ENCODE results near the gene SH3GL1.
A peak's percentile ranks its signal among the peaks of the same experiment; 100 is the strongest.

Gene SH3GL1, protein sequence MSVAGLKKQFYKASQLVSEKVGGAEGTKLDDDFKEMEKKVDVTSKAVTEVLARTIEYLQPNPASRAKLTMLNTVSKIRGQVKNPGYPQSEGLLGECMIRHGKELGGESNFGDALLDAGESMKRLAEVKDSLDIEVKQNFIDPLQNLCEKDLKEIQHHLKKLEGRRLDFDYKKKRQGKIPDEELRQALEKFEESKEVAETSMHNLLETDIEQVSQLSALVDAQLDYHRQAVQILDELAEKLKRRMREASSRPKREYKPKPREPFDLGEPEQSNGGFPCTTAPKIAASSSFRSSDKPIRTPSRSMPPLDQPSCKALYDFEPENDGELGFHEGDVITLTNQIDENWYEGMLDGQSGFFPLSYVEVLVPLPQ

GRCh38 chr19:4400135-4400936 is at the start of gene SH3GL1:
SH3GL1 (minus strand) TSS chr19:4400547; CDS start chr19:4400368, 179 bp downstream.
- DNase-seq: peak; percentile 33 to 83

DNA sequence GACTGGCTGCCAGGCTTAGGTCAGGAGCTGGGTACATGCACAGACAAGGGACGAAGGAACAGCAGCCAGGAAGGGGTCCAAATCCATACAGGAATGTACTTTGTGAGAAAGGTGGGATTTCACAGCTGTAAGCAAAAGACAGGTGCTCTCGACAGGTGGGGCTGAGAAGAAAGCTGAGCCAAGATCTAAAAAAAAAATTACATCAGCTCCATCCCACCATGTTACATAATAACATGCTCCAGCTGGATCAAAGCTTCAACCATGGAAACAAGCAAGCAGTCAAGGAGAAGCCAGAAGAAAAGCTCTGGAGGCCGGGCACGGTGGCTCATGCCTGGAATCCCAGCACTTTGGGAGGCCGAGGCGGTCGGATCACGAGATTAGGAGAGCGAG is 49.3 kb upstream of the SH3GL1 start:
- DNase-seq: no peak

GRCh38 chr19:4449022-4449638 is 48.8 kb upstream of the SH3GL1 start:
- DNase-seq: no peak

DNA sequence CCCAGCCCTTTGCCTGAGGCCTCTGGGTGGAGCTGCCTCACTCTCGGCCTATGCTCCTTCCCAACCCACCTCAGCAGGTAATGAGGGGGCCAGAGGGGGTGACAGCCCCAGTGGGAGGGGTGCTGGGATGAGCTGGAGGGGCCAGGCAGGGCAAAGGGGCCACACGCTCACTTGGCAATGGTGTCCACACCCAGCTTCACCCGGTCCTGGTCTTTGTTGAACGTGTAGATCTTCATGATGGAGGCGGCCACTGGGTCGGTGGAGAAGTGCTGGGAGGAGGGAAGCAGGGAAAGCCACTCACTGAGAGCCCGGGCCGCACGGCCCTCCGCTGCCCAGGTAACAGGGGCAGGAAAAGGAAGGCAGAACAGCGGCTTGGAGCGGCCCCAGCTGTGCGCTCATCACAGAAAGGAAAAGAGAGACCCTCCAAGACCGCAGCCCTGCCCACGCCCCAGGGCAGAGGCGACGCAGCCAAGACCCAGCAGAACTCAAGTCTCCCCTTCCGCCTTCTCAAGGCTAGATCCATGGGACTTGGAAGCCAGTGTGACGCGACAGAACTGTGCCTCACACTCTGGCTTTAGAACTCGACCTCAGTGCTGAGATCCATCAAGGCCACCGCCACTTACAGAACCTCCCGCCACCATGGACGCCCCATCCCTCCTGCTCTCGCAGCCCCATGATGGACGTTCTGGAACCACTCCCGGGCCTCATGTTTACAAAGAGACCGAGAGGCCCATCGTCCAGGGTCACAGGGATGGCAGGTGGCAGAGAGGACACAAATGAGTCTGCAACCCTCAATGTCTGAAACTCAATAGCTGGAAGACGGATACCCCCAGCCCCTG is 48.0 kb upstream of the SH3GL1 start:
- DNase-seq: no peak

- no peak for DNase-seq
Measured at GRCh38 chr19:4447327-4448146, 47.2 kb upstream of the SH3GL1 start.

DNA sequence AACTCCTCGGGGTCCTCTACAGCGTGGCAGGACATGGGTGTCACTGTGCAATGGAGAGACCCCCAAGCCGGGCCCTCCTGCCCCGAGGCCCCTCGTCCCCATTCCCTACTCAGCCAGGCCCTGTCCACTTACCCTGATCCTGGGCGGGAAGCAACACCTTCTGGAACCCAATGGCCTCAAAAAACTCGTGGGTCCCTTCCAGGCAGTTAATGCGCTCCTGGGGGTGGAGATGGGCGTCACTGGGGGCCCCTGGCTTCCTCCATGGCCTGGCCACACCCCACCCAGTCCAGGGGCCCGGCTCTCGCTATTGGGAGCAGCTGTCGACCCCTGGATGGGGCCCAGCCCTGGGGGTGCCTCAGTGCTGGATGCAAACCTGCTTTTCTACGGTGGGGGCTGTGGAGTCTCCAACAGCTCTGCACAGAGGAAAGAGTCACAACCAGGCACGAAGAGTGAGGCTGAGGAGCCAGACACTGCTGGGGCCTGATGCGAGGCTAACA is 46.4 kb upstream of the SH3GL1 start:
- DNase-seq: no peak

DNA sequence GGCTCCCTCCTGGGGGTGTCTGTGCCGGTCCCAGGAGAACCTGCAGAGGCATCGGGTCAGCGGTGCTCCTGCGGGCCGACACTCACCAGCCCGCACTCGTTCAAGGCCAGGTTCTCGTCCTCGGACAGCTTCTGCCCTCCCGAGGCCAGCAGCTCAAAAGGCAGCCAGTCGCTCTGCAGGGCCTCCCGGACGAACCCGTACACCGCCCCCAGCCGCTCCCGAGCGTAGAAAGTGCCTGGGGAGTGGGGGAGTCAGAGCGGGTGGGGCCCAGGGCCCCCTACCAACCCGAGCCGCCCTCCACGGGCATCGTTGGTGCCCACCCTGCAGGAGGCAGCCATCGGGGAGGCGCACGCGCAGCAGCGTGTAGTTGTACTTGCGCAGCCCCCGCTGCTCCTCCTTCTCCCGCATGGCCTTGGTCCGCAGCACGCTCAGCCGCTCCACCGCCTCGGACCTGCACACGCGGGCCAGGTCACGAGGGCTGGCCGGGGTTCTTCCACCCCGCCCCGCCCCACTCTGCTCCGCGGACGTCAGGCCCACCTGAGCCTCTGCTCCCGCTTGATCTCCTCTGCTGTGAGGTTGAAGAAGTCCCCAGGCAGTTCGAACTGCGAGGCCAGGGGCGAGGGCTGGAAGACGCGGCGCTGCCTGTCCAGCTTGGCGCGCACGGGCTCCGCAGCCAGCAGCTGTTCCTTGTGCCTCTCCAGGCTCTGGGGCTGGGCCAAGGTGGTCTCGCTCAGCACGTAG is 45.8 kb upstream of the SH3GL1 start:
- DNase-seq: no peak

GRCh38 chr19:4444765-4445741 is 44.7 kb upstream of the SH3GL1 start:
- DNase-seq: no peak

GRCh38 chr19:4443966-4444764 is 43.8 kb upstream of the SH3GL1 start:
- DNase-seq: no peak

GRCh38 chr19:4443188-4443587 is 42.8 kb upstream of the SH3GL1 start:
- DNase-seq: no peak

- no peak for DNase-seq
Measured at GRCh38 chr19:4442819-4443146, 42.4 kb upstream of the SH3GL1 start.

DNA sequence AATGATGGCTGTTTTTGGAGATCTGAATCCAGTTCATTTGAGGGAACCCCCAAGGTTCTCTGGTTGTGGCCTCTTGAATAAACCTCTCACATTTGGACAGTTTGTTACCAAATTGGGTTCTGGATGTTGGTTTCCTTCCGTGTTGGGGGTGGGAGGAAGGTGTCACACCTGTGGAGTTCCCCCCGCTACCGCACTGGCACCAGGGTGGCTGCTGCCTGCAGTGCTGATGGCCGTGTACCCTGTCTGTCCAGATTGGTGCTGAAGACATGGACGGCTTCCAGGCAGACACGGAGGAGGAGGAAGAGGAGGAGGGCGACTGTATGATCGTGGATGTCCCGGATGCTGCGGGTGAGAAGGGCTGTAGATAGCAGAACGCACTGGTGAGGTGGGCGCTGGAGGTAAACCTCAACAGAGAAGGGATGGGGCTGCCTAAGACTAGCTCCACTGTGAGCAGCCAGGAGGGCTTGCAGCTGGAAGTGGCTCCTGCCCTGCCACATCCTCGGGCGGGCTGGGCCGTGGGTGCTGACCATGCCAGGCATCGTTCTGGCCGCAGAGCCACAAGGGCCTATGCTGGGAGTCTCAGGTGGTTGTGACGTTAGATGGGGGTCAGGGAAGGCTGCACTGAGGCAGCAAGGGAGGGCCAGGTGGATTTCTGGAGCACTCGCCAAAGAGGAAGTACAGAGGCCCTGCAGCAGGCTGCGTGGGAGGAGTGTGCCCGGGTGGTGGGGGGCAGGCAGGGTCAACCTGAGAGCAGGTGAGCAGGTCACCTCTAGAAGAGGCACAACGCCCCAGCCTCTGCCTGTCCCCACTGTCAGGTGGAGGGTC is 41.9 kb upstream of the SH3GL1 start:
- no peak for DNase-seq

DNA sequence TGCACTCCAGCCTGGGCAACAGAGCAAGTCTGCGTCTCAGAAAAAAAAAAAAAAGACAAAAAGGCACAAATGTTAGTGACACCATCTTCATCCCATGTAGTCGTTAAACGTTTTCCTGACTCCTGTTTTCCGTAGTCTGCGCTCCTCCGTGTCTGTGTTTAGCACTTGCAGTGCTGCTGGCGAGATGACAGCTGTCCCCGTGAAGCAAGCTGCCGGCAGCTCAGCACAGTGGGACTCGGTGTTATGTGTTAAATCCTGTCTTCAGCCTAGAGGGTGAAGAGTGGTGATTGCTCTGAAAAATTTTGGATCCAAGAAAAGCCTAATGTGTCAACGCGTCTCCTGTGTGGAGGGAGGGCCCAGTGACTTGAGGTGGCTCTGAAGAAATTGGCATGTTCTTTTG is 38.9 kb upstream of the SH3GL1 start:
- no peak for DNase-seq

GRCh38 chr19:4437103-4437502 is 36.8 kb upstream of the SH3GL1 start:
- DNase-seq: no peak

DNA sequence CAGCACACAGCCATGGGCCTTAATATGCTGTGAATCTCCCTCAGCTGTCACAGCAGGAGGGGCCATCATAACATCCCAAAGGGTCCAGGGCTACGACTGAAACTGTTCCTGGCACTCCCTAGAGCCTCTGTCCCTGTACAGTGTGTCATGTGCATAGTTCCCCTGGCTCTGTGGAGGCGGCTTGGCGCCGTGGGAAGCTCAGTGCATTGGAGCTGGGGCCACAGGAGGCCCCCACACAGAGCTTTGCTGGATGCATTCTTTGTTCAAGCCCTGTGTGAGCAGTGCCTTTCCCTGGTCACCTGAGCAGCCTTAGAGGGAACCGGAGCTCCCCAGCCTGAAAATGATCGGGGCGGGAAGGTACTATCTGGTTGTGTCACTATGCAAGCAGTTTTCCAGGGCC is 35.9 kb upstream of the SH3GL1 start:
- DNase-seq: no peak

GRCh38 chr19:4434391-4434790 is 34.0 kb upstream of the SH3GL1 start:
- DNase-seq: no peak

- DNase-seq: no peak
Measured at GRCh38 chr19:4432918-4433506, 32.7 kb upstream of the SH3GL1 start.

Measured in NCI-H526 (cell line).